Measurements from ENCODE around the gene SGPP1. TPM values are rescaled to one million over a fixed set of nuclear protein-coding genes. Genes with fewer than 3 reads are reported as not detected.

The SGPP1 gene
- total and polyA plus RNA-seq, 2 of the 4 experiments (the other 2 are of a cell fraction): 8.6 to 11.1 TPM

GRCh38 chr14:63666335-63666734 is 61.5 kb downstream of the SGPP1 start:
- Histone ChIP-seq H3K4me3 (ENCODE audit: insufficient read depth, low read depth, low read length) (no peak overlapping the region), H2BK15ac (ENCODE audit: low read depth, low read length) (no peak overlapping the region), H3K36me3 (ENCODE audit: control insufficient read depth, insufficient read depth, low read length) (no peaks in the 10 kb centered on the region), H3K9ac (ENCODE audit: low read depth, low read length) (no peak overlapping the region), H3K27me3 (ENCODE audit: control insufficient read depth, insufficient read depth, low read length) (no peaks in the 10 kb centered on the region), H4K91ac (ENCODE audit: insufficient read depth, low read depth, low read length) (no peak overlapping the region), H3K14ac (replicated peaks; ENCODE audit: low read depth, low read length) (no peak overlapping the region), H2BK20ac (ENCODE audit: low read depth, low read length) (no peak overlapping the region), H3K4me2 (ENCODE audit: low read depth, low read length) (no peak overlapping the region), H2AK5ac (ENCODE audit: low read depth, low read length) (no peak overlapping the region), H3K56ac (ENCODE audit: extremely low read depth, insufficient read depth, low read length) (no peak overlapping the region), H3K18ac (ENCODE audit: low read depth, low read length) (no peak overlapping the region), H2BK120ac (ENCODE audit: low read depth, low read length) (no peak overlapping the region), H3K23ac (ENCODE audit: low read depth, low read length) (no peak overlapping the region), H3K9me3 (ENCODE audit: control insufficient read depth, insufficient read depth, low read length) (no peaks in the 10 kb centered on the region), H3K4ac (ENCODE audit: low read depth, low read length) (no peak overlapping the region), H3K27ac (ENCODE audit: insufficient read depth, low read length) (no peak overlapping the region), H2AK9ac (replicated peaks; ENCODE audit: low read depth, low read length, poor library complexity) (no peak overlapping the region), H4K5ac (ENCODE audit: low read depth, low read length) (no peak overlapping the region), H2AFZ (replicated peaks; ENCODE audit: low read length, poor library complexity) (no peak overlapping the region), H3K4me1 (ENCODE audit: control insufficient read depth, insufficient read depth, low read length) (no peaks in the 10 kb centered on the region), H3K9me1 (ENCODE audit: insufficient read depth, low read length) (no peaks in the 10 kb centered on the region), H2BK5ac (ENCODE audit: low read depth, low read length, poor library complexity, severe bottlenecking) (no peak overlapping the region), H3K79me1 (ENCODE audit: low read depth in 1 of 2, low read length in 2 of 2) (no peaks in the 10 kb centered on the region), H4K8ac (ENCODE audit: low read depth in 2 of 2, low read length in 2 of 2) (no peak overlapping the region), H4K20me1 (ENCODE audit: insufficient read depth, low read length) (no peaks in the 10 kb centered on the region)
- no TSS peak for BruUV-seq (replicated peaks)
- no peak for ATAC-seq (ENCODE audit: low read depth)
- dilution Hi-C loops (cut with HindIII; ENCODE audit: low sequenced_read_pairs, unreplicated experiment) (no loop called here), intact Hi-C loops (cut with micrococcal nuclease) (no loop called here), in situ Hi-C loops (cut with MboI; ENCODE audit: low sequenced_read_pairs) (no loop called here)
- no peak for DNase-seq
- WGBS, 2 experiments (ENCODE audit: extremely low coverage in 2 of 2, insufficient read length in 1 of 2): 60% methylated on average over 1 of the region's 1 CpG; no CpG with 5 or more reads in 1 of the 2 experiments
- TF ChIP-seq BHLHE40 (IDR thresholded peaks at IDR 0.05; ENCODE audit: low read depth, low read length) (no peak), MXI1 (IDR thresholded peaks at IDR 0.05; ENCODE audit: borderline replicate concordance, low read depth, low read length) (no peak), CHD1 (IDR thresholded peaks at IDR 0.05; ENCODE audit: low read depth, low read length) (no peak), POLR2A (IDR thresholded peaks at IDR 0.05; ENCODE audit: low read depth, low read length) (no peak), FOS (IDR thresholded peaks at IDR 0.05; ENCODE audit: low read depth, low read length) (no peak), RCOR1 (IDR thresholded peaks at IDR 0.05; ENCODE audit: insufficient replicate concordance, low read length) (no peak), USF2 (IDR thresholded peaks at IDR 0.05; ENCODE audit: low read depth, low read length) (no peak), CTCF (conservative IDR thresholded peaks at IDR 0.05; ENCODE audit: low read depth, low read length) (no peak), MAZ (IDR thresholded peaks at IDR 0.05; ENCODE audit: borderline replicate concordance, low read depth, low read length) (no peak), MAFK (IDR thresholded peaks at IDR 0.05; ENCODE audit: low read depth, low read length) (no peak), RAD21 (IDR thresholded peaks at IDR 0.05; ENCODE audit: low read length) (no peak), RFX5 (IDR thresholded peaks at IDR 0.05; ENCODE audit: low read depth, low read length) (no peak), ELK1 (IDR thresholded peaks at IDR 0.05; ENCODE audit: borderline replicate concordance, low read depth, low read length) (no peak), SMC3 (IDR thresholded peaks at IDR 0.05; ENCODE audit: low read depth, low read length) (no peak), NFE2L2 (IDR thresholded peaks at IDR 0.05; ENCODE audit: low read depth, low read length) (no peak), CEBPB (IDR thresholded peaks at IDR 0.05; ENCODE audit: low read depth, low read length) (no peak)
- POLR2A ChIA-PET (ENCODE audit: unreplicated experiment): no interaction called here
- CTCF ChIA-PET: interaction anchor here (0.6 kb wide), 1 partner anchor 1451 kb away, joined by 3 read pairs; no protein-coding TSS in a partner anchor
